Measurements from ENCODE around the gene CAPN7.
A peak's percentile ranks its signal among the peaks of the same experiment; 100 is the strongest.

Gene CAPN7

GRCh38 chr3:15205934-15206661 lies at the start of gene CAPN7:
Gene CAPN7, plus strand, starts transcription at chr3:15206246. Its CDS starts 250 bp downstream, at chr3:15206496.
- TF ChIP-seq CTCF (IDR thresholded peaks at IDR 0.05) = peak; percentile 48

- no peak for TF ChIP-seq CTCF (IDR thresholded peaks at IDR 0.05)
Measured at GRCh38 chr3:15157441-15157840, 48.6 kb upstream of the CAPN7 start.

GRCh38 chr3:15159501-15160136 lies 46.4 kb upstream of the CAPN7 start:
- TF ChIP-seq CTCF (IDR thresholded peaks at IDR 0.05) = no peak

GRCh38 chr3:15160662-15161061 lies 45.4 kb upstream of the CAPN7 start:
- TF ChIP-seq CTCF (IDR thresholded peaks at IDR 0.05) = no peak

GRCh38 chr3:15161133-15161532 lies 44.9 kb upstream of the CAPN7 start:
- TF ChIP-seq CTCF (IDR thresholded peaks at IDR 0.05) = no peak

- no peak for TF ChIP-seq CTCF (IDR thresholded peaks at IDR 0.05)
Measured at GRCh38 chr3:15164340-15164739, 41.7 kb upstream of the CAPN7 start.

- no peak for TF ChIP-seq CTCF (IDR thresholded peaks at IDR 0.05)
Measured at GRCh38 chr3:15165061-15165460, 41.0 kb upstream of the CAPN7 start.
